CD4-positive, alpha-beta T cell treated with Interleukin-4 for 1 hour (primary cell): ENCODE data around the gene LRRC32.
"Not testable (repeated sequence)": the region's sequence is repeated elsewhere in the genome, so short reads cannot be mapped to it uniquely, and the experiment has no call there.

Experiments used
- DNase-seq, 2 donors: peaks; one replicate each; pipeline ENCODE4 v3.0.0-alpha.2; 2020 to 2022

Gene LRRC32

DNA sequence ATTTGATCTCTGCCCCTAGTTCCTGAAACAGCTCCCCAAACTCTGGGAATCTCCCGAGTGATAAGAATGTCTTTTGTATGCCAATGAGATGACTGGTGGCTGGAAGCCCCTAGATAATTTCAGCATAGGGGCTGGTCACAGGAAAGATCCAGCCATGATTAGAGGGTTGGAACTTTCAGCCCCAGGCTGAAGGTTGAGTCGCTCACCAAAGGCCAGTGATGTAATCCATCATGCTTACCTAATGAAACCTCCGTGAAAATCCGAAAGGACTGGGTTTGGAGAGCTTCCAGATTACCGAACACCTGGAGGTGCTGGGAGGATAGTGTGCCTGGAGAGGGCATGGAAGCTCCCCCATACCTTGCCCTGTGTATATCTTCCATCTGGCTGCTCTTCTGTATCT is 26.0 kb downstream of the LRRC32 start:
- no peak for DNase-seq

DNA sequence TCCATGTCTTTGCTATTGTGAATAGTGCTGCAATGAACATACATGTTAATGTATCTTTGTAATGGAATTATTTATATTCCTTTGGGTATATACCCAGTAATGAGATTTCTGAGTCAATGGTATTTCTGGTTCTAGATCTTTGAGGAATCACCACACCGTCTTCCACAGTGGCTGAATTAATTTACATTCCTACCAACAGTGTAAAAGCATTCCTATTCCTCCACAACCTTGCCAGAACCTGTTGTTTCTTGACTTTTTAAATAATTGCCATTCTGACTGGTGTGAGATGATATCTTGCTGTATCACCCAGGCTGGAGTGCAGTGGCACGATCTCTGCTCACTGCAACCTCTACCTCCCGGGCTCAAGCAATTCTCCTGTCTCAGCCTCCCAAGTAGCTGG is 26.8 kb downstream of the LRRC32 start:
- not testable (repeated sequence) for DNase-seq

DNA sequence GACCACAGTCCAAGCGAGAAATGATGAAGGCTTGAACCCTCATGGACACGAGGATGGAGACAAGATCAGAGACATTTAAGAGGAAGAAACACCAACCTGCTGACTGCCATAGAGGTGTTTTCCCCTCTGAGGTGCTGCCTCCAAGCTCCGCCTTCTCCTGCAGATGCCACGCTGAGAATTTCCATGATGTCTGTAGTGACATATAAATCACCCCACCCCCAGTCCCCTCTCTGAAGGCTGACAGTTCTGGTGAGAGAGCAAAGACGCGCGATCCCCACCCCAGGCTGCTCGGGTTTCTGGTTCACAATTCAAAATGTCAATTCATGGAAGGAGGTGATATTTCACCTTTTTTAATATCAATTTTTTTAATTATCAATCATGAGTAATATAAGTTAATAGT is 28.2 kb downstream of the LRRC32 start:
- peak in 1 of 2 donors; percentile 58 for DNase-seq

DNA sequence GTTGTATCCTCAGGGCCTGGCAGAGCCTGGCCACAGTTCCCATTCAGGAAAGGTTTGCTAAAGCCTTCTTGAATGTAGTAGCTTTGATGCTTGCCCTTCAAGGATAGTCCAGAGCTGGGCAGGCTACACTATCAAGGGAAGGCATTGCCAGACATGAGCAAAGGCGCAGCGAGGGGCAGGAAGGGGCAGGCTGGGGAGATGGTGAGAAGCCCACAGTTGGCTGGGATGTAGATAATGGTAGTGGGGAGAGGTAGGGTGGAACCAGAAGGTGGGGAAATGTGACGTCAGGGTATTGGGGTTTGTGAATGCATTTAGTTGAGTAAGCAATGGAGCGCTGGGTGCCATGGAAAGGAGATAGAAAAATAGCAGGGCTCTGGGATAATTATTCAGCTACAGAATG is 28.6 kb downstream of the LRRC32 start:
- DNase-seq = no peak

DNA sequence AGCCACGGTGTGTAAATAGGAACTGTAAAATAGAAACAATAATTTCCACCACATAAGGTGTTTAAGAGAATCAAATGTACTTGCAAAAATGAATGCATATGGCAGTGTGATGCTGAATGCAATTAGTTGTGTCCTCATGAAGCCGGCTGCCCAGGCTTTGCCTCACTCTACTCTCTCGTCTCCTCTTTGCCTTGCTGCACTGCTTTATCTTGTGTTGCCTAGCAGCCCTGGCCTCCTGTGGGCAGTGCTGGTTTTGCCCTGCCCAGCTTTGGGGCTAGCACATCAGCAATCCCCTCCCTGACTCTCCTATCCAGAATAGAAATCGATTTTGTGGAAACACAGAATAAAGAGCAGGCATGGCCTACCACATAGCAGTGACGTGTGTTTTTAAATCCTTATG is 30.0 kb downstream of the LRRC32 start:
- DNase-seq = peak in 1 of 2 donors; percentile 3

DNA sequence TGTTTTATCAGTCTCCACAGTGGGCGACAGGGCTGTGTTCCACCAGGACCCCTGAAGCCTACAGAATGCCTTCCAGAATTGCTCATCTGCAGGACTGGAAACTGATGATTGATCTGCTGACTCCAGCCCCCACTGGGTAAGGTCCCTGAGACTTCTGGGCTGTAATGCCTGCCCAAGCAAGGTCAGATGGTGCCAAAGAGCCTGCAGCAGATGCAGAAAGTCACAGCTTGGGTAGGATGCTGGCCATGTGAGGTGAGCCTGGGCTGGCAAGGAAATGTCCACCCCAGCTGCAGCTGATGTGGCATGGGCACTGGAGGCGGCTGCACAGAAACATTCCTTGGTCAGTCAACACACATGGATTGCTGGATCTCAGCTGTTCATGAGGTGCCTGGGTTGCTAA is 30.9 kb downstream of the LRRC32 start:
- DNase-seq = no peak

DNA sequence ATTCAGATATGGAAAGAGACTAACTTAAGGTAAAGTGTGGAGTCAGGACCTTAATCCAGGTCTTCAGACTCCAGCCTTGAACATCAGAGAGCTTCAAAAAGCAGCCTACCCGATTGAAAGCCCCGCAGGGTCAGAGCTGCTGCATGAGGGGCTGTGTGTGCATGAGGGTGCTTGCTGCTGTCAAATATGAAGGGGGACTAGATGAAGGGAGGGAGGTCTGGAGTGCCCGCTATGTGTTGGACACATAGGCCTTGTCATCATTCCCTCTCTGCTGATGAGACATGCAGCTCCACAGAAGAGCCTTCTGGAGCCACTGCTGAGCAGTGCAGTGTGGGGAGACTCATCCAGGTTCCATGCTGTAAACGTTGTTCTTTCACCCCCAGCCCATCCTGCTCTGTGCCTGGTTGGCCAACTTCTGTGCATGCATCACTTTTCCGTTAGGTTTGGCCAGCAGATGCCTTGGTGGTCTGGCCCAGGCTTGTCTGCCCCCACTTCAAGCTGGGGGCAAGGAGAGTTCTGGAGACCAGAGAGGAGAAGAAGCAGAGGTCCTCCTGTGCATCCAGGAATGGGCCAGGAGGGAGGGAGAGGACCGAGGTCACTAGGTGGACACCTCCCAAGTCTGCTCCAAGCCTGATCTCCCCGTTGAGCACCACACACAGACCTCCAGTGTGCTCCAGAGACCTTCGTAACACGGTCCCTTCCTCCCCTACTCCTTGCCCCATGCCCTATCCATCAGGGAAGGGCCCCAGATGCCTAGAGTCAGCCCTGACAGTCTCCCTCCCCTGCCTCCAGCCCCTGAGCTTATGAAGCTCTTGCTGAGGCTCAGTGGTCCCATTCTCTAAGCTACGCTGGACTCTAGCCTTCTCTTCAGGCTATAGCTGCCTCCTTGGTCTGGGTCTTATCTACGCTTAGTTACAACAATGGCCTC is 32.0 kb downstream of the LRRC32 start:
- no peak for DNase-seq

DNA sequence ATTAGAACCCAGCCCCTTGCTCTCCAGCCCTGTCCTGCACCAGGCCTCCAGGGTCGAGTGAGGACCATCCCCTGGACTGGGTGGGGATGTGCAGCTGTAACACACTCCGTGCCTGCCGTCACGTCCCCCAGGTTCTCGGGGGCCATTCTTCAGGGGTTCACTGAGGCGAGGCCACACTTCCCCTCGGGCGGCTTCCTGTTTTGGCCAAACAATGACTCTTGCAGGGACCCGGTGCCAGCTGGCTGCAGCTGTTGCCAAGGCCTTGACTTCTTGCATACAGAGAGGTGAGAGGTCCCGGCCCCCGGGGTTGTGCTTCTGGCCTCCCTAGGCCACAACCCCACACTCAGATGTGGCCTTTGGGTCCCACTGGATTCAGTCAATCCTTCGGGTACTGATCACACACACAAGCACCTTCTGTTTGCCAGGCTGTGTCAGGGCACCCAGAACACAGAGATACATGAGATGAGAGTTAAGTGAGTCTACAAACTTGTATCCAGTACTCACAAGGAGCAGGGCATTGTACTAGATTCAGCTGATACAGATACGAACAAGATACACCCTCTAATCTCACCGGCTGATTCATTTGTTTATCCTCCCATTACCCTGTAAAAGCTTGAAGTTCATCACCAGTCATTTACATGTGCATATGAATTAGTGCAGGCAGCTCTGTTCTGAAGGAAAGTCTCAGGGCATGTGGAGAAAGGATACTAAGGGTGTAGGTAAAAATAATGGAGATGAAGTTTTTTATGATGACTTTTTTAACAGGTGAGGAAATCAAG is 32.9 kb downstream of the LRRC32 start:
- peak in 1 of 2 donors; percentile 82 for DNase-seq

DNA sequence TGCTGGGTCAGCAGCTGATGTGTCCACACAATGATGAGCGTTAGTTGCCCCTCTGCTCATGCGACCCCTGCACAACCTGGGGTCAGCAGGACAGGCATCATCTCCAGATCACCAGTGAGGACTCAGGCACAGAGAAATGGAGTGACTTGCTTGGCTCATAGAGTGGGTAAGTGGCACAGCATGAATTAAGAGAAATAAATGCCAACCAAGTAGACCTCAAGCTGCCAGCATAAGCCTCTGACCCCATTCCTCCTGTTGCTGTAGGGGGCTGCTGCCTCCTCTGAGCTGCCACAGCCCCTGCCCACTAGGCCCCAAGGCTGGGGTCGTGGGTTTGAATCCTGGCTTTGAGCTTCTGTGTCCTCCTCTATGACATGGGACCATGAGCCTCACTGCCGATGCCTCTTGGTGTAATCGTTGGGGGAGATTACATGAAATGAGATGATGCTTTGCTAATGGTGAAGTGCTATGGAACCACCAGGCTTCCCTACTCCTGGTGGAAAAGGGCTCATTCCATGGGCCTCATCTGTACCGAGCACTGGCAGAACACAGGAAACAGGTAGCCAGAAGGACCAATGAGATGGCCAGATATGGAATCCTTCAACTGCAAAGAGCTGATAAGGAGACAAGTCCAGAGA is 33.6 kb downstream of the LRRC32 start:
- DNase-seq = no peak

DNA sequence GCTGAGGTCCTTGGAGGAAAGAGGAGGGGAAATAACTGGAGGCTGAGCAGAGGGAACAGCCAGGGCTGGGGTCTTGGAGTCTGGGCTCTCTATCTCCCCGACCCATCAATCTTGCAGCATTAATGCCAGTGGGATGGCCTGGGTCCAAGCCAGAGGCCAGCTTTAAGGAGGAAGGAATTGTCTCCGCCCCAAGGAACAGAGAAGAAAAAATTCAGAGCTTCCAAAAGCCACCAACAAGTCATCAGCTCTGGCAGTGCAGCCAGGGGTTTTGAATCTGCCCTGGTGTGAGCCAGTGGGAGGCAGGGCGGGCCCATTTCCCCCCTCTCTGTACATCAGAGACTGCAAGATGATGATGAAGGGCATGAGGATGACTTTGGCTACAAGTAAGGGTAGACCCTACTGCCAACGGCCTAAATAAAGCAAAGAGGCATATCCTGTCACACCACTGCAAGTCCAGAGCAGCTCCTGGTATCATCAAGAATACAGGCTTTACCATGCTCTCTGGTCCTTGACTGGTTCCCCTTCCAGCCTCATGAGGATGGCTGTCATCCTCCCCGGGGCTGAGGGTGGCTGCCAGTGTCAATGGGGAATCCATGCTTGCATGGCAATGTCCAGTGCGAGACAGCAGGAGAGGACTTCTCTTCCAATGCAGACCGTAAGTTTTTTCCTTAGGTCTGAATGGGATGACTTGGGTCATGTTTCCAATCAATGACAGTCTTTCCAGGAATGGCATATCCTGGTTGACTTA is 34.4 kb downstream of the LRRC32 start:
- no peak for DNase-seq

DNA sequence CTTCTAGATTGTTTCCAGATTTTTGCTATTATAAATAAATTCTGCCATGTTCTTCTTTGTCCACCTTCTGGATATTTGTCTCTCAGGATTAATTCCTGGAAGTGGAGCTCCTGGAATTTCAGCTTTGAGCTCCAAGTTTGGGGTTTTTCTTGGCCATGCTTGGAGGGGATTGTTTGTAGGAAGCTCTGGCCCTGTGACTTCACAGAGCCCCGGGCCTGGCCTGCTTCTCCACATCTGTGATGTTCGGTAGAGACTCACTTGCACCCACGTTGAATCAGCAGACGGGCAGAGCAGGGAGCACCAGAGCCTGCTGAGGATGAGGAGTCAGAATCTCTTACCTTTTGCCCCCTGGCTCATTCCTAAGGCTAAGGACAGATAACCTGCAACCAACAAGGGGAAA is 35.7 kb downstream of the LRRC32 start:
- DNase-seq = no peak

DNA sequence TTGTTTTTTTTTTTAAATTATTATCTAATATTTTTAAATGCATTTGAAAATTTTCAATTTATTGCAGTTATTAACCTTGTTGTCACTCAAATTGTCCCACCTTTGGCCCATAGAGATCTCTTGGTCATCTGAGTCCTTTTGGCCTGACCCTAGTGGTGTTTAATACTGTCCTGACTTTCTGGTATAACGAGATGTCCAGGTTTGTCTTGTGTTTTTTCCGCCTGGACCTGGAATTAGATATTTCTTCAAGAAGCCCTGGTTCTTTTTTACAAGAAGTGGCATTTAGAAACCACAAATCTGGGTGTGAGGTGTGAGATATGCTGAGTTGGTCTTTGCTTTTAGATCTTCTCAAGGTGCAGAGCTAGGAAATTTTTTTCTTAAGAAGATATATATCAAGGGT is 38.1 kb downstream of the LRRC32 start:
- no peak for DNase-seq

DNA sequence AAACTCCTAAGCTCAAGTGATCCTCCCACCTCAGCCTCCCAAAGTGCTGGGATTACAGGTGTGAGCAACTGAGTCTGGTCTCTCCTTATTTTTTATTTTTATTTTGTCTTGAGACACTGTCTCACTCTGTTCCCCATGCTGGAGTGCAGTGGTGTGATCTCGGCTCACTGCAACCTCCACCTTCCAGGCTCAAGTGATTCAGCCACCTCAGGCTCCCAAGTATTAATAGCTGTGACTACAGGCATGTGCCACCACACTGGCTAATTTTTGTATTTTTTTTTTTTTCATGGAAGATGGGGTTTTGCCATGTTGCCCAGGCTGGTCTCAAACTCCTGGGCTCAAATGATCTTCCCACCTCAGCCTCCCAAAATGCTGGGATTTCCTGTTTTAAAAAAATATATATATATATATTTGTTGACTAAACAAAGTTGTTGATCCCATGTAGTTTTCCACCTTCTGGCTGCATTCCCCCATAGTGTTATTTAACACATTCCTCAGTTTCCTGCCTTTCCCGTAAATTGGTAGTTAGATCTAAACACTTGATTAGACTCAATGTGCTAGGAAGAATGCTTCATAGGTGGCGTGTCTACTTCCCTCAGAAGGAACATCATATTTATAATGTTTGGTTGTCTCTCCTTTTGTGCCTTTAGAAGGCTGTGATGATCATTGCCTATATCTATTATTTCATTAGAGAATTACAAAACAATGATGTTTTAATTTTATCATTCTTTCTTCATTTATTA is 38.8 kb downstream of the LRRC32 start:
- no peak for DNase-seq

DNA sequence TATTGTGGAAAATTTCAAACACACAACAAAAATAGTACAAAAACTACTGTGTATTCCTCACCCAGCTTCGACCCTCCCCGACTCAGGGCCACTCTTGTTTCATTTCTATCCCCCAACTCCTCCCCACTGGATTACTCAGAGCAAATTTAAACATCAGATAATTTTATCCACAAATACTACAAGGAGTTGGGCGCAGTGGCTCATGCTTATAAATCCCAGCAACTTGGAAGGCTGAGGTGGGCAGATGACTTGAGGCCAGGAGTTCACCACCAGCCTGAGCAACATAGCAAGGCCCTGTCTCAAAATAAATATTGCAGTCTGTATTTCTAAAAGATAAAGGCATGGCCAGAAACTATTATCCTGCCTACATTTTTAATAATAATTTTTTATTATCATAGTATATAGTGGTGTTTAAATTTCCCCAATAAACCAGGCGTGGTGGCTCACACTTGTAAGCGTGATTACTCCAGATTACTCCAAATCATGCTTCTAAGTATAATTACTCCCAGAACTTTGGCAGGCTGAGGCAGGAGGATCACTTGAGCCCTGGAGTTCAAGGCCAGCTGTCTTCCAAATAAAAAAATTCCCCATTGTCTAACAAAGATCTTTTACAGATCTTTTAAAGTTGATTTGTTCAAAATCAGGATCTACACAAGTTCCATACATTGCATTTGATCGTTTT is 39.8 kb downstream of the LRRC32 start:
- no peak for DNase-seq

DNA sequence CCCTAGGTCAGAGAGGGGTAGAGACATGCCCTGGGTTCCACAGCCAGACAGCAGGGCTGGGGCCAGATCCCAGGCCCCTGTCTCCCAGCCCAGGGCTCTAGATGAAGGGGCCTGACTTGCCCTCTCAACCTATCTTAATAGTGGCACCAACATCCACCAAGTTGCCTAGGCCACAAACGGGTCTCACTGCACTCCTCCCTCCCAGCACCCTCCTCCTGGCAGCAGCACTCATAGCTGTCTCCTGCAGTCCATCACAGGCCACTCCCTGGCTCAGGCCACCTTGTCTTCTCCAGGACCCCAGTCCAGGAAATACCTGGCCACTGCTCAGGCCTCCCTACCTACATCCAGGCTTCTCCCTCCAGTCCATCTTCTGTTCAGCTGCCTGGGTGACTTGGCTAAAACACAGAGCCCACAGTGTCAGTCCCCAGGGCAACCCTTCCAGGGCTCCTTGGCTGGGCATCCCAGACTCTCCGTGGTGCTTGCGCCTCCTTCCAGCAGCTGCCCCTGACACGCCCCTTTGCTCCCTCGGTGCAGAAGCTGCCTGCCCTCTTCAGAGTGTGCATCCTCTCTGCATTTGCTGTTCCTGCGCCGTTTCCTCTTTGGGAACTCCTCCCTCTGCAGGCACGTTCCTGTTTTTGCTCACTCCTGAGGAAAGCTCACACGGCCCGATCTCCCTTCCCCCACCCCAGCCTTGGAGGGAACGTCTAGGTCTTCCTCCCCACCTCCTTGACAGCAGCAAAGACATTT is 40.5 kb downstream of the LRRC32 start:
- DNase-seq = peak; percentile 42 to 84

DNA sequence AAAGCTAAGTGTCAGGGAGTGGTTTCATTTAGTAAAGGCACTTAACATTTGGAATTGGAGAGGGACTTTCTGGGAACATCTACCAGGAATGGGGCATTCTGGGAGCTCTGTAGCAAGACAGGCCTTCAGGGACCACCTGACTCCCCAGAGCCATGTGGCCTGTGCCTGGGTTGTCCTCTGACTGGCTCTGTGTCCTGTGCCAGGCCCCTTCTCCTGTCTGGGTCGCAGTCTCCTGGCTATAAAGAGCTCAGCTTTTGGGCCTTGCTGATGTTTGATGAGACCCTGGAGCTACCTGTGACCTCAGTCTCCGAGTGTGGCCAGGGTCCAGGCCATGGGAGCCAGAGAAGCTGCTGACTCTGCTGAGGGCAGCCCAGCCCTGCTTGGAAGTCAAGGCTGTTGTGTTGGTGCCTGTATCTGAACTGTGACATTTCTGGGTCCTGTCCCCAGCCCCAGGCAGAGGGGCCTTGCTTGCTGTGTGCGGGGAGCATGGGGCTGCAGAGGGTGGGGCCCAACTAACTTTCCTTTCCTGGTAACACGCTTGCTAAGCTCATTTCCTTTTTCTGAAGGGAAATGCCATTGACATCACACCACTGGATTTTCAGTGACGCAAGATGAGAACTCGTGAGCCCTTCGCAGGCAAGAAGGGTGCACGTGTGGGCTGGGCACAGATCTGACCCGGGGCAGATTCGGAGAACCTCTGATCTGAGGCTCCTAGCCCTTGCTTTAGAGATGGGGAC is 41.3 kb downstream of the LRRC32 start:
- peak; percentile 53 to 90 for DNase-seq

DNA sequence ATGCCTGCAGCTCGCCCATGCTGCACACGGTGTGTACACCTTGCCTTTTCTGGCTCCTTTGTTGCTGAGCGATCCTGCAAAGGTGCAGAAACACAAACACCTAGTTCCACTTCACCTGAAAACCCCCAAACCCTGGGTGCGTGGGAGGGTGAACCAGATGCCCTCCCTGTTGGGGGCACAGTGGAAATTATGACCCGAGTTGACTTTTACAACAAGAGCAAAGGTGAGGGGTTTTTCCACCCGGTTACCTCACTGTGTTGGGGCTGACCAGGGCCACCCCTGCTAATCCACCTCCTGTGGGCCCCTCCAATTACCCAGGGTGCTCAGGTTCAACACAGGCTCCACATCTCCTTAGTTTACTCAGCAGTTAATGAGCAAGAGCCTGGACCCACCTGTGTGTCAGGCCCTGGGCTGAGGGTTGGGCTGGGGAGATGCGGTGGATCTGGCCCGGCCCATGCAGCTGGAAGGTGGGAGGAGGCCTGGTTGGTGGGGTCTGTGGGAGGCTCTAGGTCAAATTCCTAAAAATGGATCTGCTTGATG is 42.1 kb downstream of the LRRC32 start:
- DNase-seq = peak in 1 of 2 donors; percentile 46

DNA sequence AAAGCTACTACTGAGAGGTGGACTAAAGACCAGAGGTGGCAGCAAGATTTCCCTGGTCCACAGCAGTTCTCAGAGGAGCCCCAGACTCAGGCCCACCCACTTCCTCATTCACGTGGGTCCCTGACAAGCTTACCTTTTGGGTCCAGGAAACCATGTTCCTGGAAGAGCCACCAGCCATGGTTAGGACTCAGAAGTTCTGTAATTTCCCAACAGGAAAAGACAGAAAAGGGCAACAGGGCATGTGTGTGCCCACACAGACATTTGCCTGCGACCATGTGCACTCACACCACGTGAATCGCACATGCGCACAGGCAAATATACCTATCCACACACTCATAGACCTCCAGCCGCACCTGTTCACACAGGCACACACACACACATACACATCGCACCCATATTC is 42.9 kb downstream of the LRRC32 start:
- DNase-seq = no peak

DNA sequence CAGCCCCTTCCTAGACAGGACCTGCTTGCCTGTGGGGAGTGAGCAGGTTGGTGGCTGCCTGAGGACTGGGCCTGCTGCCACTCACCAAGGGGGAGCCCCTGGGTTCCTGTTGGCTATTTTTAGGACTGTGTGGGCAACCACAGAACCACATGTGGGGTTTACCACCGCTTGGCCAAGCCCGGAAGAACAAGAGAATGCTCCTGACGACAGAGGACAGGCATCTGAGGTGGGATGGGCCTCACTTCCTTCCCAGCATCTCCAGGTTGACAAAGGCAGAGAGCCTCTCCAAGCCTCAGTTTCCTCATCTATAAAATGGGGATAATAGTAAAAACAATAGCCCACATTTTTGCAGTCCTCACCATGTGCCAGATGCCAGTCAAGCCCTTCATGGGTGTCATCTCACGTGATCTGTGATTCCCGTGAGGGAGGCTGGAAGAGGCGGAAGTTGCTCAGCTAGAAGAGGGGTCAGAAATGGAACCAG is 43.6 kb downstream of the LRRC32 start:
- peak; percentile 49 to 87 for DNase-seq
